Right forelimb (tissue), 1 donor: ENCODE measurements around the gene MYOD1.

ENCODE experiments used
- DNase-seq: peaks from one replicate; pipeline ENCODE4 v3.0.0-alpha.2; 2018

The MYOD1 gene

DNA sequence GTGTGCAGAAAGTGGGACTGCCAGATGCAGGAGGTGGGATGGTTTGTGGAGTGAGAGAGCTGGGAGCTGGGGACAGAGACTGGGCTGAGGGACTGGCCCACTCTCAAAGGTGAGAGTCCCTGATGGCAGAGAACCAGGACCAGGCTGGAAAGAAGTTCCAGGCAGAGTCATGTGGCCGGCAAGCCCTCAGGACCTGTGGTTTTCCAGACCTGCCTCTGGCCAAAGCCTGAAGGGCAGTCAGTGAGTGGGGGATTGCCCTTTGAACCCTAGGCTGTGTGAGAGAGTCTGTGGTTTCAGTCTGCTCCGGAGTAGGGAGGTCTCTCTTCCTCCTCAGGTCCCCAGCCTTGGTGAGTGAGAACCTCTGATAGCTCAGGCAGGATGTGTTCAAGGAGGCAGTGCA lies 32.2 kb downstream of the MYOD1 start:
- DNase-seq: no peak

DNA sequence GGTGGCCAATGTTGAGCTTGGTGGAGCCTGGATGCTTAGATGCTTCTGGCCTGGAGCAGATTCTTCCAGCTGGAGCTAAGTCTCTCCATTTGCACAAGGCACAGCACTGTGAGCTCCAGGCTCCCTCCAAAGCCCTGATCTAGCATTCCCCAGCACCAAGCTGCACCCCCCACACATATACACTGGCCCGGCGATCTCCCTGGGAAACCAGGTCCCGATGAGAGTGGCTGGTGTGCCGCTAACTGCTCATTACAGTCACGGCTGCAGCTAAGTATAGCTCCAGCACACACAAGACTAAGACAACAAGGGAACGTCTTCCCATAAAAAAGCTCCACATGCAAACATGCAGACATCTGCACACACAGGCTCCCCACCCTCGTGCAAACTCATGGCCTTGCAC lies 32.8 kb downstream of the MYOD1 start:
- no peak for DNase-seq

DNA sequence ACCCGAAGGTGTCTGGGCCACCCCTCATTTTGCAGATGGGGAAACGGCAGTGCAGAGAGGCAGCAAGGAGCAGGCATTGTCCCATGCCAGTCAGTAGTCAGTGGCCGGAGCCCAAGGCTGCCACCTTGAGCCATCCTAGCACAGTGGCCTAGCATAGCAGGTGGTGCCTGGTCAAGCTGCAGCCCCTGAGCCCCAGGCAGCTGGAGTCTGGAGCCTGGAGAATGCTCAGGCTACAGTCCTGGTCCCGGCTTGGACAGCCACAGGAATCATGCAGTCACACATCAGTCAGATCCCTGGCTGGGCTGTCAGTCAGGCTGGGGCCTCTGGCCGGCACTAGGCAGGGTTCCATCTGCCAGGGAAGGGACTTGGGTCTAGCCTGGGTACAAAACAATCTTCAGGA lies 33.8 kb downstream of the MYOD1 start:
- DNase-seq: no peak

- no peak for DNase-seq
These were observed 34.3 kb downstream of the MYOD1 start for GRCh38 chr11:17753641-17754040.

GRCh38 chr11:17755891-17756290 lies 36.5 kb downstream of the MYOD1 start:
- no peak for DNase-seq

GRCh38 chr11:17760102-17761029 lies 41.0 kb downstream of the MYOD1 start:
- no peak for DNase-seq

GRCh38 chr11:17762309-17762974 lies 43.1 kb downstream of the MYOD1 start:
- no peak for DNase-seq

- no peak for DNase-seq
These were observed 43.9 kb downstream of the MYOD1 start for GRCh38 chr11:17763244-17763643.

- no peak for DNase-seq
These were observed 44.3 kb downstream of the MYOD1 start for GRCh38 chr11:17763703-17764102.

- no peak for DNase-seq
These were observed 45.3 kb downstream of the MYOD1 start for GRCh38 chr11:17764446-17765218.

DNA sequence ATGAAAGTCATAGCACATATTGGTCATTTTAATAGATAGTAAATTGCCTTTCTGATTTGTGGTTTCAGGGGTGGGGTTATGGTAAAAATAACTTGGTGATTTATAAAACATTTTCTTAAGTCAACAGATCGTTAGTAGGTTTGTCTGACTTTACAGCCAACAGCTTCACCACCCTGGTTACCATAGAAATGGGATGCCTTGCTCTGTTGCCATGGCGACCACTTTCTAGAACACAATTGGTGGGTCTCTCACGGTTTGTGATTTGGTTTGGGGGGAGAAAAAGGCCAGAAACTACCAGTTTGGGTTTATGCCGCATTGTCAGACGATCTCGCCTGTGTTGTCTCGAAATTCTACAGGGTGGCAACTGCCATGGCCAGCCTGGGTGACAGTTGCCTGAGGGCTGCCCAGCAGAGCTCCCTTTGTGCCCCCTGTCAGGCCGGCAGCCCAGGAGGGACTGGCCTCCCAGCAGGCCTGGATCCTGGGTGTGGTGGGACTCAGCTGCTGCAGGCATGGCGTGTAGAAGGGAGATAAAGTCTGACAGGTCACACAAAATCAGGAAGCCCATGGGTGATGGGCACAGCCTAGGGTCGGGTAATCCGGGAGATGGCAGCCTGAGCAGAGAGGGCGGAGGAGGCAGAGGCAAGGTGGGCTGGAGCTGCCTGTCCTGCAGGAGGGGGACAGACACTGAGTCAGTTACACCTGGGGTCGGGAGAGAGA lies 46.1 kb downstream of the MYOD1 start:
- DNase-seq: no peak

GRCh38 chr11:17766073-17766359 lies 46.6 kb downstream of the MYOD1 start:
- no peak for DNase-seq

DNA sequence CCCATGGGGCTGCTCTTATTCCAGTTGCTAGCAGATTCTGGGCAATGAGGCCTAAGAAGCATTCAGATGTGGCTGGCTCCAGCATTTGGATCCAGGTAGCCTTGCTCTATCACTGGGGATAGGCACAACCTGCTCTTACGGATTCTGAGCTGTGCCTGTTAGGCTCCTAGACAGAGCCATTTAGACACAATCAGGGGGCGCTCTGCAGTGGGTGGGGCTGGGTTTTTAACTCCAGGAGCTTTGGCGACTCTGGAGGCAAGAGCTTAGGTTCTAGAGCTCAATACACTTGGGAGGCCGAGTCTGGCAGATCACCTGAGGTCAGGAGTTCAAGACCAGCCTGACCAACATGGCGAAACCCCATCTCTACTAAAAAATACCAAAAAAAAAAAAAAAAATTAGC lies 47.2 kb downstream of the MYOD1 start:
- no peak for DNase-seq

- DNase-seq: no peak
These were observed 48.0 kb downstream of the MYOD1 start for GRCh38 chr11:17767301-17767885.

DNA sequence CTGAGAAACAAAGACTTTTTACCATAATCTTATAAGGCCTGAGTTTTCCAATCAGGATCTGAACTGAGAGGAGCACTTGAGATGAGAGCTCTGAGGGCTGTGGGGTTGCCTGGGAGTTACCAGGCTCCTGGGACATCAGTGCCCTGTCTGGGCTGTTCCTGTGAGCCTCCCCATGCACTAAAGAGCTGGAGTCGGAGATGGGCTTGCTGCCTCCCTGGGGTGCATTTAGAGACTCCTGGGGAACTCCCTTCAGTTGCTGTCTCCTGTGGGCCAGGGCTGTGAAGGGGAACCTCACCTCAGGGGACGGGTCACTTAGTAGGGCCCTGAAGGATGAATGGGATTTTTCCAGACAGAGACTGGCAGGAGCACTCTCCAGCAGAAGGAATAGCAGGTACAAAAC lies 48.5 kb downstream of the MYOD1 start:
- no peak for DNase-seq

DNA sequence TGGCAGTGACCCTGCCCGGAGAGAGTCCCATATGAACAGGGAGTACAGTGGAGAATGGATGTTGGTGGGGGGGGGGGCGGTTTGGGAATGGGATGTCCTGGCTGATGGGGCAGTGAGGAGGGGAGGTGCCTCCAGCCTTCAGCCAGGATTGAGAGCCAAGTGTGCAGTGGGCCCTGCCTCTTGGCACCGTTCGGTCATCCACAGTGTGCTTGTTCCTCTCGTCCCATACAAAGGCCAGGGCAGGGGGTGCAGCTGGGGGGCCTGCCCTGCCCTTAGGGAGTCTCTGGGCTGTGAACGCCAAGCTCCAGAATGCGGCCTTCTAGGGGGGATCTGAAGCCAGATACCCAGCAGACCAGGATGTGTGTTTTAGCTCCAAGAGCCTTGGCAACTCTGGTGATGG lies 49.2 kb downstream of the MYOD1 start:
- DNase-seq: no peak

- no peak for DNase-seq
These were observed 49.8 kb downstream of the MYOD1 start for GRCh38 chr11:17769218-17769617.

GRCh38 chr11:17770048-17770652 lies 50.8 kb downstream of the MYOD1 start:
- DNase-seq: no peak

DNA sequence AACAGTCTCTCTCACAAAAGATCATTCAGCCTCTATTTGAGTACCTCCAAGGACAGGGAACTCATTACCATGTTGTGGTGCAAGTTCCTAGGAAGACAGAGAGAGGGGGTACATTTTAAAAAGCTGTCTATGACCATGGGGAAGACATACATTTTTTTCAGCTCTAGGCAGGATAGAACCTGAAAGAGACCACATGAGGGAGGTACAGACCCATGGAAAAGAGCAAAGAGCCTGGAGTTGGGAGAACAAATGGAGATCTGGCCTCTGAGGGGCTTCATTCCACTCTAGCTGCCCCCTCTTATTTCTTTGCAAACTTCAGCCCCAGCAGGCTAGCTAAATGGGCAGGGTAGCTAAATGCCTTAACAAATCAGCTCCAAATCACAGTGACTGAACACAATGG lies 51.5 kb downstream of the MYOD1 start:
- no peak for DNase-seq

- no peak for DNase-seq
These were observed 52.0 kb downstream of the MYOD1 start for GRCh38 chr11:17771415-17771814.
